ENCODE measurements around the gene ZXDC.

Gene ZXDC

DNA sequence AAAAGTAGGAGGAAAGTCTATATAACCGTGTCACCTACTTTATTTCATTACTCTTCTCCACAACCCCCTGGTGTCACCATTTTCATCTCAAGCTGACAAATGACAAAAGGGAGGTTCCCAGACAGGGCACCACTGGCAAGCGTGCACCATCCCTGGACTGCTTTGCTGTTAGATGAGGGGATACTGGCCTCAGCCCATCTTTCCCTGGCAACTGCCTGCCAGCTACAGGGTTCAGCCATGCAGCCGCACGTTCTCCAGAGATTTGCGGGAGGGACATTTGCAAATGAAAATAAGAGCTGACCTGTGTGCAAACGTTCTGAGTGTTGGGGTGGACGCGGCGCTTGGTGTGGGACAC, 41.2 kb upstream of the ZXDC start:
- DNase-seq (ENCODE audit: low read depth, low spot score): no peak
- no peak overlapping the region for H3K4me3 ChIP-seq (ENCODE audit: low read depth, low read length)
- TF ChIP-seq, protein P1, sequence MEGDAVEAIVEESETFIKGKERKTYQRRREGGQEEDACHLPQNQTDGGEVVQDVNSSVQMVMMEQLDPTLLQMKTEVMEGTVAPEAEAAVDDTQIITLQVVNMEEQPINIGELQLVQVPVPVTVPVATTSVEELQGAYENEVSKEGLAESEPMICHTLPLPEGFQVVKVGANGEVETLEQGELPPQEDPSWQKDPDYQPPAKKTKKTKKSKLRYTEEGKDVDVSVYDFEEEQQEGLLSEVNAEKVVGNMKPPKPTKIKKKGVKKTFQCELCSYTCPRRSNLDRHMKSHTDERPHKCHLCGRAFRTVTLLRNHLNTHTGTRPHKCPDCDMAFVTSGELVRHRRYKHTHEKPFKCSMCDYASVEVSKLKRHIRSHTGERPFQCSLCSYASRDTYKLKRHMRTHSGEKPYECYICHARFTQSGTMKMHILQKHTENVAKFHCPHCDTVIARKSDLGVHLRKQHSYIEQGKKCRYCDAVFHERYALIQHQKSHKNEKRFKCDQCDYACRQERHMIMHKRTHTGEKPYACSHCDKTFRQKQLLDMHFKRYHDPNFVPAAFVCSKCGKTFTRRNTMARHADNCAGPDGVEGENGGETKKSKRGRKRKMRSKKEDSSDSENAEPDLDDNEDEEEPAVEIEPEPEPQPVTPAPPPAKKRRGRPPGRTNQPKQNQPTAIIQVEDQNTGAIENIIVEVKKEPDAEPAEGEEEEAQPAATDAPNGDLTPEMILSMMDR (IDR thresholded peaks at IDR 0.05; ENCODE audit: low read depth, low read length): no peak
- in situ Hi-C loops (cut with HindIII; ENCODE audit: low sequenced_read_pairs): no loop called here

DNA sequence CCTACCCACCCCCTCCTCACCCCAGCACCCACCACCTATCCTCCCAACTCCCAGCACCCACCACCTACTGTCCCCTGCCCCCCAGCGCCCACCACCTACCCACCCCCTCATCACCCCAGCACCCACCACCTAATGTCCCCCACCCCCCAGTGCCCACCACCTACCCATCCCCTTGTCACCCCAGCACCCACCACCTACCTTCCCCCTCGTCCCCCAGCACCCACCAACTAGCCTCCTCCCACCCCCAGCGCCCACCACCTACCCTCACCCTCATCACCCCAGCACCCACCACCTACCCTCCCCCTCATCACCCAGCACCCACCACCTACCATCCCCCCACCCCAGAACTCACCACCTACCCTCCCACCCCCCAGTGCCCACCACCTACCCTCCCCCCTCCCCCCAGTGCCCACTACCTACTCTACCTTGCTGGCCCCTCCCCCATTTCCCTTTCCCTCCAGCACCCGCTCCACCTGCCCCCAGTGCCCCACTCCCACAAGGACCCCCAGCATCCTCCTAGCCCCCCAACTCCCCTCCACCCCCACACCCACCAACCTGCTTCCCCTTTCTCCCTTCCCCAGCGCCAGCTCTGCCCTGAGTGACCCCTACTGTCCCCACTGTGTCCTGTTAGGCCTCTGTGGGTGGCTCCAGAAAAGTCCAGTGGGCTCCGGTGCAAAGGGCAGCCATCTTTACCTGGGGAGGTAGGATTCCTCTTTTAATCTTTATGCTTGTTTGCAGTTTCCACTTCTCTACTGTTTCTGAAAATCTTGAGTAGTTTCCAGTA, 40.7 kb upstream of the ZXDC start:
- no peak for DNase-seq (ENCODE audit: low read depth, low spot score)
- in situ Hi-C loops (cut with HindIII; ENCODE audit: low sequenced_read_pairs): no loop called here
- H3K4me3 ChIP-seq (ENCODE audit: low read depth, low read length): no peak overlapping the region
- TF ChIP-seq, protein P1 (IDR thresholded peaks at IDR 0.05; ENCODE audit: low read depth, low read length): no peak

DNA sequence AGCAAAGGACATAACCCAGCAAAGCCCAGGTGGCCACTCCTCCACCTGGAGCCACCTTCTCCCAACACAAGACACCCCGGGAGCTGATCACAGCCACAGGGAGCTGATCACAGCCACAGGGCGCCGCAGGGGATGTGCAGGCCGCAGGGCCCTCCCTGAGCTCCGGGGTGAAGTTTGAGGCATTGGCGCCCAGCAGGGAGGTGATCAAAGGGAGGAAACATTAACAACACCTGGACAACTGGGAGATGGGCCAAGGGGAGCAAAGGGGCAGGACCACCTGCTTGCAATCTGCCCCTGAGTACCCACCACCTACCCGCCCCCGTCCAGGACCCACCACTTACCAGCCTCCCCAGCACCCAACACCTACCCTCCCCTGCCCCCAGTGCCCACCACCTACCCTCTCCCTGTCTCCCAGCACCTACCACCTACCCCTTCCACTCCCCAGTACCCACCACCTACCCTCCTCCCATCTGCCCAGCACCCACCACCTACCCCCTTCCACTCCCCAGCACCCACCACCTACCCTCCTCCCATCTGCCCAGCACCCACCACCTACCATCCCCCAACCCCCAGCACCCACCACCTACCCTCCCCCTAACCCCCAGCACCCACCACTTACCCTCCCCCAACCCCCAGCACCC, 39.5 kb upstream of the ZXDC start:
- TF ChIP-seq, protein P1 (IDR thresholded peaks at IDR 0.05; ENCODE audit: low read depth, low read length): no peak
- in situ Hi-C loops (cut with HindIII; ENCODE audit: low sequenced_read_pairs): no loop called here
- DNase-seq (ENCODE audit: low read depth, low spot score): no peak
- no peak overlapping the region for H3K4me3 ChIP-seq (ENCODE audit: low read depth, low read length)

DNA sequence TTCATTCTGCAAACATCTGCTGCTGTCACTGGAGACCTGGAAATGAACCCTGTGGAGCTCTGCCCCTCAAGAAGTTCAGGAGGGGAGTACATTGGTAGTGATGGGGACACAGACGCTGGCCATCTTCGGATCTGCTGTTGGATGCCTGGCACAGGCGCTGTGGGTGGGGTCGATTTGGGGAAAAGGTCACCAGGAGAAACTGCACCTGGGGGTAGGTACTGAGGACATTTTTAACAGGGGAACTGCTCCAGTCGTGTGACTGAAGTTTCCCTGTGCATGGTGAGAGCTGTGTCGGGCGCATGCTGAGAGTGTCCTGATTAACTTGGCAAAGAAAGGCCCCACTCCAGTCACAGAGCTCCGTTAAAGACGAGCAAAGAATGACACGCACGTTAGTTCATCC, 38.5 kb upstream of the ZXDC start:
- in situ Hi-C loops (cut with HindIII; ENCODE audit: low sequenced_read_pairs): no loop called here
- TF ChIP-seq, protein P1 (IDR thresholded peaks at IDR 0.05; ENCODE audit: low read depth, low read length): no peak
- no peak for DNase-seq (ENCODE audit: low read depth, low spot score)
- H3K4me3 ChIP-seq (ENCODE audit: low read depth, low read length): no peak overlapping the region

DNA sequence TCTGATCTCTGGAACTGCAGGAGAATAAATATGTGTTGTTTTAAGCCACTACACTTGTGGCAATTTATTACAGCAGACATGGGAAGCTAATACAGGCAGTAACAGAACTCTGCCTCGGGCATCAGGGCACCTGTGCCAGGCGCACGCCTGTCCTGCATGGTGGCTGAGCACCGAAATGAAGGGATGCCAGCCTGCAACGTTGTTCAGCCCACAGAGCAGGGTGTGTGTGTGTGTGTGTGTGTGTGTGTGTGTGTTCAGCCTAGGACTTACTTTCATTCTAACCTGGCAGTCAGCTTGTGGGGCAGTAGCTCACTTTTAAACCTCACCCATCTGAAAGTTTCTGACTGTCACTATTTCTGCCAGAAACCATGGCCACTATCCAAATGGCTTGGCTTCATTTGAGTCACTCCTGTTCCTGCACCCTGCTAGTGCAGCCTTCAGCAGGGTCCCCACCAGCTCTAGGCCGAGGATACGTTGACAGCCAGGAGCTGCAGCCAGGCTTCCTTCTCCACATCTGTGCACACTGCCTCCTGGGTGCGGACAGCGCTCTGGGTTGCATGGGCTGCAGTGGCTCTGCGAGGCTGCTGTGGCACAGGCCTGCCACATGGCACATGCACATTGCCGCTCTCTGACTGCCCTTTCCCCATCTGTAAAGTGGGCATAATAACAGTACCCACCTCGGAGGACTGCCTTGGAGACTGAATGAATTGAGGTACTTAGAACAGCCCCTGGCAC, 37.4 kb upstream of the ZXDC start:
- H3K4me3 ChIP-seq (ENCODE audit: low read depth, low read length): no peak overlapping the region
- no peak for DNase-seq (ENCODE audit: low read depth, low spot score)
- TF ChIP-seq, protein P1 (IDR thresholded peaks at IDR 0.05; ENCODE audit: low read depth, low read length): no peak
- in situ Hi-C loops (cut with HindIII; ENCODE audit: low sequenced_read_pairs): no loop called here

DNA sequence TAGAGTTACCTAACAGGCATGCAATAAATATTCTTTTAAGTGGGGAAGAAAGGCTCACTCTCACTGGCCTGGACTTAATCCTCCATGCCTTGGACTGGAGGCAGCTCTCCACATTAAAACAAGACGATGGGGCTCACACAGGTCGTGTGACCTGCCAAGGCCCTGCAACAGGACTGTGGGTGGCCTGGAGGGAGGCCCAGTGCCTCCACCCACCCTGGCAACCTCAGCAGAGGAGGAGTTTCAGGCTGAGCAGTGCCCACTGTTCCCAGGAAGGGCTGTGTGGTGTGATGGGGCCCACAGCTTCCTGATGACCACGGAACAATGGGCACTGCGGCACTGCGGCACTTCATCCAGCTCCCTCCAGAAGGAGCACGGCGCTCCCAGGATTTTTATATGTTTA, 36.3 kb upstream of the ZXDC start:
- no peak for DNase-seq (ENCODE audit: low read depth, low spot score)
- in situ Hi-C loops (cut with HindIII; ENCODE audit: low sequenced_read_pairs): no loop called here
- no peak overlapping the region for H3K4me3 ChIP-seq (ENCODE audit: low read depth, low read length)
- TF ChIP-seq, protein P1 (IDR thresholded peaks at IDR 0.05; ENCODE audit: low read depth, low read length): no peak

Measured in astrocyte of the spinal cord (primary cell).